ENCODE data around the gene TRHDE. TPM values are rescaled to one million over a fixed set of nuclear protein-coding genes. Genes with fewer than 3 reads are reported as not detected.

Gene TRHDE
- total RNA-seq, 1 experiment from 2014 or later, result 5.5 TPM

- TF ChIP-seq NR2C2 (CRISPR knock-in tag; IDR thresholded peaks at IDR 0.05) (no peak), PREB (CRISPR knock-in tag; IDR thresholded peaks at IDR 0.05; ENCODE audit: borderline replicate concordance) (no peak)
Observed at GRCh38 chr12:72268386-72268785, 3.8 kb upstream of the TRHDE start (continued).

GRCh38 chr12:72269491-72269890 lies 2.7 kb upstream of the TRHDE start:
- H3K4me1 Mint-ChIP-seq, result peaks cover 37% of the 10 kb centered on the region
- H3K27ac Mint-ChIP-seq, result no peak overlapping the region
- ChIA-PET CTCF (no interaction called here), POLR2A (no interaction called here)
- TF ChIP-seq MLX (CRISPR knock-in tag; IDR thresholded peaks at IDR 0.05) (no peak), HMGXB4 (CRISPR knock-in tag; IDR thresholded peaks at IDR 0.05) (no peak), ZNF425 (CRISPR knock-in tag; conservative IDR thresholded peaks at IDR 0.05) (no peak), RELA (CRISPR knock-in tag; IDR thresholded peaks at IDR 0.05; ENCODE audit: borderline replicate concordance) (no peak), NR1H2 (CRISPR knock-in tag; IDR thresholded peaks at IDR 0.05) (no peak), PREB (CRISPR knock-in tag; IDR thresholded peaks at IDR 0.05; ENCODE audit: borderline replicate concordance) (no peak), TP53 (CRISPR knock-in tag; IDR thresholded peaks at IDR 0.05) (no peak), SMAD3 (CRISPR knock-in tag; IDR thresholded peaks at IDR 0.05; ENCODE audit: borderline replicate concordance) (no peak), ERG (CRISPR knock-in tag; IDR thresholded peaks at IDR 0.05) (no peak), JUN (CRISPR knock-in tag; IDR thresholded peaks at IDR 0.05) (no peak), MXD4 (CRISPR knock-in tag; IDR thresholded peaks at IDR 0.05; ENCODE audit: borderline replicate concordance) (no peak), FOXK1 (CRISPR knock-in tag; IDR thresholded peaks at IDR 0.05) (no peak)
- H3K4me3 Mint-ChIP-seq, result no peak overlapping the region
- H3K36me3 Mint-ChIP-seq, result no peaks in the 10 kb centered on the region
- DNase-seq (ENCODE audit: low spot score) (no peak), ATAC-seq (no peak)
- no peaks in the 10 kb centered on the region for H3K9me3 Mint-ChIP-seq
- H3K27me3 Mint-ChIP-seq (ENCODE audit: low read depth), result peaks cover 46% of the 10 kb centered on the region

- TF ChIP-seq E2F5 (CRISPR knock-in tag; IDR thresholded peaks at IDR 0.05), result no peak
- ChIA-PET CTCF (no interaction called here), POLR2A (no interaction called here)
- H3K36me3 Mint-ChIP-seq, result no peaks in the 10 kb centered on the region
- no peak for DNase-seq (ENCODE audit: low spot score)
- H3K9me3 Mint-ChIP-seq, result no peaks in the 10 kb centered on the region
- H3K4me1 Mint-ChIP-seq, result peaks cover 39% of the 10 kb centered on the region
- peaks cover 52% of the 10 kb centered on the region for H3K27me3 Mint-ChIP-seq (ENCODE audit: low read depth)
- peak overlapping the region; percentile 92 for H3K4me3 Mint-ChIP-seq
- no peak overlapping the region for H3K27ac Mint-ChIP-seq
- ATAC-seq, result no peak
Observed at GRCh38 chr12:72270246-72270645, 1.9 kb upstream of the TRHDE start.
